LHCN-M2 (cell line): ENCODE data around the gene MST1R. TPM values are rescaled to one million over a fixed set of nuclear protein-coding genes. Genes with fewer than 3 reads are reported as not detected.

ENCODE experiments used
- DNase-seq: peaks from one replicate; pipeline ENCODE4 v3.0.0-alpha.2; 2012; ENCODE audit warnings: low read depth
- total RNA-seq: library from RNA; depleted of rRNA; stranded (reverse); fragments of >200 nt; gene quantifications from 2 replicates; pipeline ENCODE4 v1.2.3, GENCODE V29; 2014; rRNA removed

Gene MST1R
- total RNA-seq, 1 experiment from 2014 or later, result not detected

- no peak for DNase-seq
These were observed 62.5 kb downstream of the MST1R start for GRCh38 chr3:49841126-49841696.

DNA sequence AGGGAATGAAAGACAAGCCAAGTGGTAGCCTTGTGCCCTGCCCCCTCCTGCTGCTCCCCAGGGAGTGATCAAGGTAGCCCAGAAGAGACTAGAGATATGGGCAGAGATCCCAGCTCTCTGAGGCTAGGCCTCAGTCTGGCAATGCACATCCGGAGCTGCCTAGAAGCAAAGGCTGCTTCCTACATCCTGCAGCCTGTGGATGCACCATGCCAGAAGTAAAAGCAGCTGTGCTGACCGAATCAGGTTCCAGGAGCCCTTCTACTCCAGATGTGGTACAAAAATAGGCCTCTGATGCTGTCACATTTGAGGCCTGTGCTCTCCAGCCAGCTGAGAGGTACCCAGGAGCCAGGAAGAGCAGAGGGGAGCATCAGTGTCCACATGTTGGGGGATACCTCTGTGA, 63.3 kb downstream of the MST1R start:
- no peak for DNase-seq

DNA sequence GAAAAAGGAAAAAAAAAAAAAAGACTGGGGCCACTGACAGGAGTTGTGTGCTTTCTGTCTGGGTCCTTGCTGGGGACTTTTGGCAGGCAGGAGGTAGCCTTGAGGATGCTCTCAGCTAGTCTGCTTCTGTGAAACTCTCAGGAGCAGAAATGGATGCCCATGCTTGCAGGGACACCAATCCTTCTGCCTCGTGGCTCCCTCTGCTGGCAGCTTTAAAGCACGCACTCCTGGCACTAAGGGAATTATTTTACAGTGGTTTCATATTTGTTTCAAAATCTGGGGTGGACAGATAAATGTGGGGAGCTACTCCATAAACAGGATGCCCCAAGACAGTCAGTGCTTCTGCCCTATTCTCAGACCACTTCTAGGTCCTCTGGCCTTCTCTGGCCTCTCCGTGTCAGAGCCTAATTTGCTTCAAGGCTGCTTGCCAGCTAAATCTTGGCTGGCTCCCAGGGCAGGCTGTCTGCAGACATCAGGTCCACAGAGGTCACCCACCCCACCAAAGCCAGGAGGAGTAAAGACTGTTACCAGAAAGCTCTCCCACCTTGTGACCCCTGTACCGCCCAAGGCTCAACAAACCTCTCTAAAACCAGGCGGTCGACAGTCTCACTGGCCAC, 64.4 kb downstream of the MST1R start:
- DNase-seq, result peak; percentile 67

Other genes with a start within 250 kb of the MST1R start
- 152 and 157 TPM in 2 replicates for gene APEH, start 229.5 kb downstream of the MST1R start, total RNA-seq
- 7.5 and 7.7 TPM in 2 replicates for gene MST1, start 214.4 kb downstream of the MST1R start, total RNA-seq
- gene RNF123, start 214.3 kb downstream of the MST1R start, total RNA-seq, result 19.6 and 21.2 TPM in 2 replicates
- 1.9 and 2.3 TPM in 2 replicates for gene AMIGO3, start 184.2 kb downstream of the MST1R start, total RNA-seq
- 38.8 and 40.1 TPM in 2 replicates for gene GMPPB, start 179.9 kb downstream of the MST1R start, total RNA-seq
- 22.1 and 26.6 TPM in 2 replicates for gene IP6K1, start 117.3 kb downstream of the MST1R start, total RNA-seq
- not detected in 2 replicates for gene CDHR4, start 104.0 kb downstream of the MST1R start, total RNA-seq
- gene INKA1, start 100.6 kb downstream of the MST1R start, total RNA-seq, result 3.9 and 4.7 TPM in 2 replicates
- 21.8 and 26.2 TPM in 2 replicates for gene UBA7, start 89.9 kb downstream of the MST1R start, total RNA-seq
- gene TRAIP, start 47.3 kb downstream of the MST1R start, total RNA-seq, result 13.8 and 14.5 TPM in 2 replicates
- gene CAMKV, start 34.0 kb downstream of the MST1R start, total RNA-seq, result 0.06 TPM in 1 of 2 replicates, not detected in the other
- 16.8 and 20.5 TPM in 2 replicates for gene MON1A, start 25.9 kb upstream of the MST1R start, total RNA-seq
- gene RBM6, start 36.3 kb upstream of the MST1R start, total RNA-seq, result 41.3 and 43.9 TPM in 2 replicates
- 97.8 and 100 TPM in 2 replicates for gene RBM5, start 185.0 kb upstream of the MST1R start, total RNA-seq